NOMO-1 treated with dmso at 0.1 percent for 144 hours (cell line): ENCODE data around the gene INA.

Experiments
- DNase-seq: peaks from one replicate; lab custom pipeline; 2025; ENCODE audit not compliant: unreplicated experiment; lab: John Stamatoyannopoulos, UW

INA gene

GRCh38 chr10:103273041-103273441, 3.9 kb upstream of the INA start:
- no peak for DNase-seq

GRCh38 chr10:103276251-103276895, 565 bp upstream of the INA start:
- no peak for DNase-seq

- no peak for DNase-seq
These were observed 987 bp downstream of the INA start for GRCh38 chr10:103277713-103278536.

GRCh38 chr10:103278537-103278823, 1.5 kb downstream of the INA start:
- no peak for DNase-seq

- DNase-seq: no peak
These were observed 1.9 kb downstream of the INA start for GRCh38 chr10:103278862-103279298.

- no peak for DNase-seq
These were observed 3.1 kb downstream of the INA start for GRCh38 chr10:103280031-103280430.

- DNase-seq: no peak
These were observed 3.6 kb downstream of the INA start for GRCh38 chr10:103280506-103280905.

- DNase-seq: no peak
These were observed 4.8 kb downstream of the INA start for GRCh38 chr10:103281753-103282152.

- no peak for DNase-seq
These were observed 6.0 kb downstream of the INA start for GRCh38 chr10:103282961-103283360.

GRCh38 chr10:103284170-103284569, 7.2 kb downstream of the INA start:
- DNase-seq: peak; percentile 61

GRCh38 chr10:103287992-103288391, 11.1 kb downstream of the INA start:
- no peak for DNase-seq

- no peak for DNase-seq
These were observed 14.7 kb downstream of the INA start for GRCh38 chr10:103291588-103291987.

GRCh38 chr10:103295374-103296015, 18.6 kb downstream of the INA start:
- DNase-seq: no peak

GRCh38 chr10:103307594-103307993, 30.7 kb downstream of the INA start:
- DNase-seq: no peak

GRCh38 chr10:103310197-103310596, 33.3 kb downstream of the INA start:
- no peak for DNase-seq

GRCh38 chr10:103316087-103316486, 39.1 kb downstream of the INA start:
- DNase-seq: no peak

- no peak for DNase-seq
These were observed 51.0 kb downstream of the INA start for GRCh38 chr10:103327906-103328305.

GRCh38 chr10:103333934-103334520, 57.1 kb downstream of the INA start:
- peak; percentile 2 for DNase-seq

- no peak for DNase-seq
These were observed 57.6 kb downstream of the INA start for GRCh38 chr10:103334567-103334966.

GRCh38 chr10:103336370-103336769, 59.4 kb downstream of the INA start:
- no peak for DNase-seq
